ENCODE measurements around the gene USP53. TPM values are rescaled to one million over a fixed set of nuclear protein-coding genes. Genes with fewer than 3 reads are reported as not detected.
"Not testable (repeated sequence)": the region's sequence is repeated elsewhere in the genome, so short reads cannot be mapped to it uniquely, and the experiment has no call there.

USP53 gene
- total RNA-seq, 1 experiment from 2014 or later, result 8.9 TPM

- DNase-seq (ENCODE audit: low spot score), result no peak
Observed at GRCh38 chr4:119315036-119315435, 102.5 kb downstream of the USP53 start.

GRCh38 chr4:119317990-119318389 lies 105.5 kb downstream of the USP53 start:
- DNase-seq (ENCODE audit: low spot score), result no peak

- DNase-seq (ENCODE audit: low spot score), result no peak
Observed at GRCh38 chr4:119321921-119322687, 109.6 kb downstream of the USP53 start, which contains the start of gene FABP2. TSS of gene FABP2 (minus strand) at chr4:119322138. CDS start at chr4:119322102, 36 bp downstream.

- no peak for DNase-seq (ENCODE audit: low spot score)
Observed at GRCh38 chr4:119328695-119329094, 116.2 kb downstream of the USP53 start.

- DNase-seq (ENCODE audit: low spot score), result no peak
Observed at GRCh38 chr4:119329835-119330620, 117.5 kb downstream of the USP53 start.

GRCh38 chr4:119336332-119336979 lies 123.9 kb downstream of the USP53 start:
- DNase-seq (ENCODE audit: low spot score), result not testable (repeated sequence)

GRCh38 chr4:119337010-119337409 lies 124.5 kb downstream of the USP53 start:
- DNase-seq (ENCODE audit: low spot score), result no peak

GRCh38 chr4:119339895-119340294 lies 127.4 kb downstream of the USP53 start:
- not testable (repeated sequence) for DNase-seq (ENCODE audit: low spot score)

- not testable (repeated sequence) for DNase-seq (ENCODE audit: low spot score)
Observed at GRCh38 chr4:119343293-119343692, 130.8 kb downstream of the USP53 start.

Other genes with a start within 250 kb of the USP53 start
- not detected in 2 replicates for gene MYOZ2, start 76.9 kb upstream of the USP53 start, total RNA-seq (2014; rRNA removed; shearing (Covaris generic))
- not detected in 2 replicates for gene FABP2, start 109.4 kb downstream of the USP53 start, total RNA-seq (2014; rRNA removed; shearing (Covaris generic))

All from HT-29 (cell line).